Activated CD8-positive, alpha-beta memory T cell treated with anti-CD3 and anti-CD28 coated beads for 24 hours (primary cell): ENCODE data around the gene MXRA8.
"Not testable (repeated sequence)": the region's sequence is repeated elsewhere in the genome, so short reads cannot be mapped to it uniquely, and the experiment has no call there.

ENCODE experiments used
- DNase-seq: peaks from one replicate; pipeline ENCODE4 v3.0.0-alpha.2; 2020

Gene MXRA8, protein sequence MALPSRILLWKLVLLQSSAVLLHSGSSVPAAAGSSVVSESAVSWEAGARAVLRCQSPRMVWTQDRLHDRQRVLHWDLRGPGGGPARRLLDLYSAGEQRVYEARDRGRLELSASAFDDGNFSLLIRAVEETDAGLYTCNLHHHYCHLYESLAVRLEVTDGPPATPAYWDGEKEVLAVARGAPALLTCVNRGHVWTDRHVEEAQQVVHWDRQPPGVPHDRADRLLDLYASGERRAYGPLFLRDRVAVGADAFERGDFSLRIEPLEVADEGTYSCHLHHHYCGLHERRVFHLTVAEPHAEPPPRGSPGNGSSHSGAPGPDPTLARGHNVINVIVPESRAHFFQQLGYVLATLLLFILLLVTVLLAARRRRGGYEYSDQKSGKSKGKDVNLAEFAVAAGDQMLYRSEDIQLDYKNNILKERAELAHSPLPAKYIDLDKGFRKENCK

DNA sequence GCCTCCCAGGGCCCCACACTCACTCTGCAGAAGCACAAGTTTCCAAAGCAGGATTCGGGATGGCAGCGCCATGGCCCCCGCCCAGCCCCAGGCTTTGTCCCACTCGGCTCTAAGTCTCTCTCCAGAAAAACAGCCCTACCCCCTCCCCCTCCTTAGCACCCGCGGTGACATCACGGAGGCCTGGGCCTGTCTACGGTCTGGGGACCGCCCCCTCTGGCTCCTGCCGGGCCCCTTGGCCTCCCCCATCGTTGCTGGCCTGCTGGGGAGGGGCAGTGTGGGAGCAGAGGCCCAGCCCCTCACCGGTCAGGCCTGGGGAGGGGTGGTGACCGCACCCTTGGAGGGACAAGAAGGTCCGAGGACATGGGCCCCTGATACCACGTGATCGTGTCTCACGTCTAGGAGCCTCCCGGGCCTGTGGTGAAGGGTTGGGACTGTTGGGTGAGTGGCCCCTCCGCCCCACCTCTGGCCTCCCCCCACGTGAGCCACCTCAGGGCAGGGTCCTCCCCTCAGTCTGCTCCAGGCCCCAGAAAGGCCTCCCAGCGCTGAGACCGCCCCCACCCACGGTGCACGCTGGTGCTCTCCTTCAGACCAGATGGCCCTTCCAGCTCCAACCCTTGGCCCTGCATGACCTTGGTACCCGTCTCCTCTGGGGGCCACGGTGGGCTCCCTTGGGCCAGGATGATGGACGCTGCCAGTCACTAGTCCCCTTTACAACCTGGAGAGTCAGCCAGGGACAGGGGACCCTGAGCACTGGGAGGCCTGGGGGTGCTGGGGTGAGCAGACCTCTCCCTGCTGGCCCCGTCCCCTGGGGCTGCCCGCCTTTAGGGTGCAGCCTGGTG is at the start of gene MXRA8:
TSS of gene MXRA8 (minus strand) at position 123 of the 839 bp plus-strand sequence. CDS start at position 72, 51 bp downstream.
- DNase-seq: no peak

DNA sequence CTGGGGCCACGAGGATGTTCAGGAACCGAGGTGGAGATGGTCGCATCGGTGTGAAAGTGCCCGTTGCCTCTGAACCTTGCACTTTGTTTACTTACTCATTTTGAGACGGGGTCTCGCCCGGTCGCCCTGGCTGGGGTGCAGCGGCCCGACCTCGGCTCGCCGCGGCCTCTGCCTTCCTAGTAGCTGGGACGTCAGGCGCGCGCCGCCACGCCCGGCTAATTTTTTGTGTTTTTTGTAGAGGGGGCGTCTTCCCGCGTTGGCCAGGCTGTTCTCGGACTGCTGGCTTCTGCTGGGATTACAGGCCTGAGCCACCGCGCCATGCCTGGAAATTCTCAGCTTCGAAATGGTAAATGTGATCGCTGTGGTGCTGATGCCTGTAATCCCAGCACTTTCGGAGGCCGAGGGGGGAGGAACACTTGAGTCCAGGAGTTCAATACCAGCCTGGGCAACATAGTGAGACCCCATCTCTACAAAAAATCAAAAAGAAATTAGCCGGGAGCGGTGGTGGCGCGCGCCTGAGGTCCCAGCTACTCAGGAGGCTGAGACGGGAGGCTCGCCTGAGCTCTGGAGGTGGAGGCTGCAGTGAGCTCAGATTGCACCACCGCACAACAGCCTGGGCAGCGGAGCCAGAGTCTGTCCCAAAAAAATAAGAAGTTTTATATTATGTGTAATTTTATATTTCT is 49.4 kb upstream of the MXRA8 start:
- no peak for DNase-seq

DNA sequence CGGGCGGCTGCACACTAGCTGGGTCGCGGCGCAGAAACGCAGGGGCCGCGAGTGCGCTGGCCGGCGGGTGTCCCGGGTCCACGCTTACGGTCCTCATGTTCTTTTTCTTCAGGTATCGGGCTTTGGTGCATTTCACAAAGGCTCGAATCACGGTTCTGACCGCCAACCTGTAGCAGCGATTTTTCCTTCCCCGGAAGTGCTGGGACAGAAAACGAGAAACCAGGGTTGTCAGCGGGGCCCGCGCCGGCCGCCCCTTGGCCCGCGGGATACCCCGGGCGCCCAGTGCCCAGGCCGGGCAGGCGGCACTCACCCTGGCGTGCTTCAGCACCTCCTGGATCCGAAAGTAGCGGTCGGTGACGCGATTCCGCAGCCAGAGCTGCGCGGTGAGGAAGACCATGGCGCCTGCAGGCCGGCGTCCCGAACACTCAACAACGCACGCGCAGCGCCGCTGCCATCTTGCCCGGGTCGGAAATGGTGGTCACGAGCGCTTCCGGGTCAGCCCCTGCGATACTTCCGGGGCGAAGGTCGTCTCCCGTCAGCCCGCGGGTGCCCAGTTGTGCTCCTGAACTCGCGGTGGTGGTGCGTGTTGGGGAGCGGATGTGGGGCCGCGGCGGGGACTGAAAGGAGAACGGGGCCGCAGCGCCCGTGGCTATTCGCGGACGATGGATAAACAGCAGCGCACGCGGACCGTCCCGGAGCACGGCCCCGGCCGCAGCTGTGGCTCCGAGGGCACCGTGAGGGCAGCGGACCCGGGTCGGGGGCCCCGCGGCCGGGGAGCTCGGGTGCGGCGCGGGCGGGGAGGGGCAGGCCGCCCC is 48.7 kb upstream of the MXRA8 start, which contains the start of gene MRPL20:
TSS of gene MRPL20 (minus strand) at position 473 of the 815 bp plus-strand sequence. CDS start at position 397, 76 bp downstream.
- DNase-seq: peak; percentile 97

DNA sequence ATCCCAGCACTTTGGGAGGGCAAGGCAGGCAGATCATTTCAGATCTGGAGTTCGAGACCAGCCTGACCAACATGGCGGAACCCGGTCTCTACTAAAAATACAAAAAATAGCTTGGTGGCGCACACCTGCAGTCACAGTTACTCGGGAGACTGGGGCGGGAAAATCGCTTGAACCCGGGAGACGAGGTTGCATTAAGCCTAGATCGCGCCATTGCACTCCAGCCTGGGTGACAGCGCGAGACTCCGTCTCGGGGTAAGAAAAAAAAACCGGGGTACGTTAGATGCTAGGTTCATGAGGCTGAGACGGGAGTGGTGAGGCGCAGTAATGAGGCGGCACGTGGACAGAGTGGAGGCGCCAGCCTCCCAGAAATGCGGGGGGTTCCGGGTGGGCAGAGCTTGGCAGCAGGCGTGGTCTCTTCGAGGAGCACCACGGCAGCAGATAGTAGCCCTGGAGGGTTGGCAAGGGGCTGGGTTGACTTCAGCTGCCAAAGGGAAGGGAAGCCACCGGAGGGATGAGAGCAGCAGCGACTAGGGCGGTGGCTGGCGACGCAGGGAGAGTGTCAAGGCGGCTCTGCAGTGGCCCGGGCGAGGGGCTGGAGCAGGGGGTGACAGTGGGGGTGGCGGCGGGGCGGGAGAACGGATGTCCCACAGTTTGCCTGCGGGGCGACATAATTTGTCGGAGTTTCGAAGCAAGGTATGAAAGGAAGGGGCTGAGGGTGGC is 47.9 kb upstream of the MXRA8 start:
- DNase-seq: no peak

DNA sequence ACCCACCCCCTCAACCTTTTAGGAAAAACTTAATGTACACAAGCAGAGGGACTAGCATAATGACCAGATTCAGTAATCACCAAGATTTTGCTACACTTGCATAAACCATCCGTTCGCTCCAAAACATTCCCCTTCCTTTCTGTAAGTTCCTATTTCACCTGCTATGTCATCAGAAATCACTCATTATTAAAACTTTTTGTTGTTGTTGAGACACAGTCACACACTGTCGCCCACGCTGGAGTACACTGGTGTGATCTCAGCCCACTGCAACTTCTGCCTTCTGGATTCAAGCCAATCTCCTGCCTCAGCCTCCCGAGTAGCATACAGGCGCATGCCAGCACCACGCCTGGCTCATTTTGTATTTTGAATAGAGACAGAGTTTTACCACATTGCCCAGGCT is 45.3 kb upstream of the MXRA8 start:
- DNase-seq: no peak

DNA sequence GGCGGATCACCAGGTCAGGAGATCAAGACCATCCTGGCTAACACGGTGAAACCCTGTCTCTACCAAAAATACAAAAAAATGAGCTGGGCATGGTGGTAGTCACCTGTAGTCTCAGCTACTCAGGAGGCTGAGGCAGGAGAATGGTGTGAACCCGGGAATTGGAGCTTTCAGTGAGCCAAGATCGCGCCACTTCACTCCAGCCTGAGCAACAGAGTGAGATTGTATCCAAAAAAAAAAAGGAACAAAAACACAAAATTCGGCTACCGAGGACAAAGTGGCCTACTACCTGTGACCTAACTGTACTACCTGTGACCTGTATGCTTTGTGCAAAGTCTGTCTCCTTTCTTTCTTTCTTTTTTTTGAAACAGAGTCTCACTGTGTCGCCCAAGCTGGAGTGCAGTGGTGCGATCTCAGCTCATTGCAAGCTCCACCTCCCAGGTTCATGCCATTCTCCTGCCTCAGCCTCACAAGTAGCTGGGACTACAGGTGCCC is 44.6 kb upstream of the MXRA8 start:
- not testable (repeated sequence) for DNase-seq

DNA sequence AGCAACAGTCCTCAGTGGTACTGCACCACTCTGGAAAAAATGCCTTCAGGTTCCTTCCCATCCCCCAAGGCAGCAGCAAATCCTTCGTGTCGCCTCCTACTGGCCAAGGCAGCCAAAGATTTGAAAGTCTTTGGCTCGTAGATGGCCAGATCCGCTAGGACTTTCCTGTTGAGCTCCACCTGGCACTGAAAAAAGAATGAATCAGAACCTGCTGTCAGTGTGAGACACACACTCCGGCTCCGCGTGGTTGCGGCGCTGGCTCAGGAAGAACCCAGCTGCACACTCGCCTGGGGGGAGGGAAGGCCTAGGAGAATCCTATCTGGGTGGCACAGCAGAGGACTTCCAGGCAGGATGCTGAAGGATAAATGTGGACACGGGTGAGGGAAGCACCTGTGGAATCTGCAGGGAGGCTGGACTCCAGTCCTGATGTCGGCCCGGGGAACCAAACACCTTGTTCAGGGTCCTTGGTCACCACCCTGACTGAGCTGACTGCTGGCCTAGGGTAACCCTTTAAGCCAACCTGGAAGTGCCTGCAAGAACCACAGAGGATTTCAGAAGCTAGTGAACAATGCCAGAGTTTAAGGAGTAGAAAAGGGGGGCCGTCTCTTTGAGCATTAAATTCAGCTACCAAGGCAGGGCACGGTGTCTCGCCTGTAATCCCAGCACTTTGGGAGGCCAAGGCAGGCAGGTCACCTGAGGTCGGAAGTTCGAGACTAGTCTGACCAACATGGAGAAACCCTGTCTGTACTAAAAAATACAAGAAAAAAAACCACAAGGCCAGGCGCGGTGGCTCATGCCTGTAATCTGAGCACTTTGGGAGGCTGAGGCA is 43.9 kb upstream of the MXRA8 start:
- DNase-seq: peak; percentile 67

DNA sequence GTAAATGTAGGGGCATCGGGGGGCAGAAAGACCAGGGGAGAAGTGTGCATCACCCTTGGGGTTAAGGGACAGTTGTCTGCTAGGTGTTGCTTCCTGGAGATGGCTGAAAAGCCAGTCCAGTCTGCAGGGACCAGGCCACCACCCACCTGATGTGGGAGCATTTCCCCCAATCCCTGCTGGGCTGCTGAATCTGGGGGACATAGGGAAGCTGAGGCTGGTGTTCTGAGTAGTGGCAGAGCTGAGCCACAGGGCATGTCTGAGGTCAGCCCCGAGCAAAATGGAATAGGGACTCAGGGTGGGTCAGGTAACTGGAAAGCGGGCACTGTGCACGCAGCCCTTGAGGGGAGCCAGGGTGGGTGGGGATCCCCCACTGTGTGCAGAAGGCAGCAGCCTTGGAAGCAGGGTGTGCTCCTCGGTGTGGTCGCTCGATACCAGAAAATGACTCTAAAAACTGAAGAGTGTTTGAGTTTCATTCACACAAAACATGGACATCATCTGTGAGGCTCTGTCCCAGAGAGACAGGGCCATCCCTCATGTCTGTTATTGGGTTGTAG is 43.2 kb upstream of the MXRA8 start:
- no peak for DNase-seq

DNA sequence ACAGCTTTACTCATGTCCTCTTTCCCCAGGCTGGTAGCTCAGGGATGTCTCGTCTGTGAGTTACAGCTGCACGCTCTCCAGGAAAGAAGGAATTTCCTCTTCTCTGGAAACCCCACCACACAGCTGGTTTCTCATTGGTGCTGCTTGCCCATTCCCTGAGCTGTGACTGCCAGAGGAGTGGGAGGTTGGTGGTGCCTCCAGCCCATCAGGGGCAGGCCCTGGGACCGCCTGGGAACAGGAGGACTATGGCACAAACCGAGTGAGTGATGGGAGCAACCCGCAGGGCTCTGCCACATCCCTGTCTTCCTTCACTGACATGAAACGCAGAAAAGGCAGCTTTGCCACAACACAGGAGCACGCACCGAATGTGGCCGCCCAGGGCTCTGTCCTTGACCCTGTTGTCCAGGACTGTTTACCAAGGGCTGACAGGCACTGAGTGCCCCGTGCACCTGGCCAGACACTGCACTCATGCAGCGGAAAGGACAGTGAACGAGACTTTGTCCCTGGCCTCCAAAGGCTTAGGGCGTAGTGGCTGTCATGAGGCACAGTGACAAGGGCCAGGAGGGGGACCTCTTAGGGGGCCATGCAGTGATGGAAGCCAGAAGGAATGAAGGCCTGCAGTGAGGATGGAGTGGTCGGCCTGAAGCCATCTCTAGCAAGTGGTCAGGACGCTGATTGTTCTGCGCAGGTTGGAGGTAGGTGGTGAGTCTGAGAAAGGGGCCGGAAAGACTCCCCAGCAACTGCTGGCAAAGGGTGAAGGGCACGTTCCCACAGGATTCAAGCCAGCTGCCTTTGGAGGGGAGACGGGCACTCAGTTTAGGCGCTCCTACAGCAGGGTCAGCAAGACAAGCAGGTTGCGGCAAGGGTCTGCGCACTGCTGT is 42.5 kb upstream of the MXRA8 start:
- DNase-seq: no peak

DNA sequence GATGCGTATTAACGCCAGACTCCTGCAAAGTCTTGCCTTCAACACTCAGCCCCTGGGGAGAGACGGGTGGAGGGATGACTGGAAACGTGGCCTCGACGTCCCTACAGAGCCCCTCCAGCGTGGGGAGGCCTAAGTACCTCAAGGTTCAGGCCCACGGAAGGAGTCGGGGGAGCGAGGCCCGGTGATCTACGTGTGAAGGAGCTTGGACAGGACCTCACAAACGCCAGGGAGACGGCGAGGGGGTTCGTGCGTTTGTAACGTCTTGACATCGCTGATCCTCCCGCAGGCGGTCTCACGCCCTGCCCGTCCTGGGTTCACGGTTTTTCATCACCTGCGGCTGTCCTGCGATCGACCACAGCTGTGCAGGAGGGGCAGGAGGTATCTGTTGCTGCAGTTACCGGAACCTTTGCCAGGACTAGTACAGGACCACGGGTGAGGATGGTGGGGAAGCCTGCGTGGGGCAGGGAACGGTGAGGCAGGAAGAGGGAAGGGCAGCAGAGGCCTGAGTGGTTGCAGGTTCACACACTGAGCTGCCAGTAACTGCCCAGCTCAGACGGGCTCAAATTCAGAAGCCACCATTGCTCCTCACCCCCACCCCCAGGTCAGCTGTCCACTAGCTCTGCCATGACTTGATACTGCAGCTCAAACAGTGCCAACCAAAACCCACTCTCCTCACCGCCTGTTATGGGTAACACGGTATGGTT is 41.7 kb upstream of the MXRA8 start:
- DNase-seq: no peak

DNA sequence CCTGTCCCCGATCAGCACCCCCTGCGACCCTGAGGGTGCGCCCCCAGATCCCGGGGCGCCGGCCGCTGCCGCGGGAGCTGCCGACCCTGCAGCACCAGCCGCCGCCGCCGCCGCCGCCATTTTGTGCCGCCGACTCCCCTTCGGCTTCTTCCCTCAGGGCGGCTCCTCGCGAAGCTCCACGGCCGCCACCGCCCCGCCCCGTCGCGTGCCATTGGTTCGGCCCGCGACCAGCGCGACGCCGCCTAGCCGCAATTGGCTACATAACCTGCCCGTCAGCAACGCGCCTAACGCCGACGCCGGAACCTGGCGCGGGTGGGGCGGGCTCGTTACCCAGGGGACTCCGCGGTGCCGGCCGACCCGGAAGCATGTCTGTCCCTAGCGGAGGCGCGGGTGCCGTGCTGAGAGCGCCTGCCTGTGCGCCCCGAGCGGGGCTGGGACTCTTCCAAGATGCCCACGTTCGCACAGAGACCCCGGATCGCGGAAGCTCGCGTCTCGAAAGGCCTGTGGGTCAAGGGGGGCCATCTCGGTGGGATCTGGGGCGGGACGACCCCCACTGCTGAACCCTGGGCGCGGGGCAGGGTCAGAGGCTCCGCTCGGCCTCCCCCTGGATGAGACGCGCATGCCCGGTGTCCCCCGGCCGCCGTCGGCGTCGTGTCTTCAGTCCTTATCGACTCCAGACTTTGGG is 41.0 kb upstream of the MXRA8 start, which contains the start of gene CCNL2:
TSS of gene CCNL2 (minus strand) at position 149 of the 685 bp plus-strand sequence. CDS start at position 120, 29 bp downstream.
- DNase-seq: peak; percentile 99

DNA sequence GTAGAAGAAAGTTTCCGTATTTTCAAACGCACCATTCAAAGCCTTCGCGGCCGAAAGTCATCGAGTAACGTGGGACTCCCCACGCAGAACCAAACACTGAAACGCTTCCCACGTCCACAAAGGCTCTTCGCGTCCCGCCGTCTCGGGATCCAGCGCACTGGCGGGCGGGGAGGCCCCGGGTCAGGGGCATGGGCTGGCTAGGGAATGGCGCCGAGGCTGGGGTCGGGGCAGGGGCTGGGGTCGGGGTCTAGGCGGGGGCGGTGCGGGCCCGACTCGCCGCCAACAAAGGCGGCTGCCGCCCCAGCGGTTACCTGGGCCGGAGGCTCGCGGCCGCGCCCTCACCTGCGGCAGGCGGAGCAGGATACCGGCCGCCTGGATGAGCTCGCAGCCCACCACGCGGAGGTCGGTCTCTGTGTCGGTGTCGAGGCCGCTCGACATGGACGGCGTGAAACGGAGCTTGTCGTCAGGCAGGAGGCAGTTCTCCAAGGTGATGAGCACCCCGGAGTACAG is 40.4 kb upstream of the MXRA8 start:
- DNase-seq: no peak

DNA sequence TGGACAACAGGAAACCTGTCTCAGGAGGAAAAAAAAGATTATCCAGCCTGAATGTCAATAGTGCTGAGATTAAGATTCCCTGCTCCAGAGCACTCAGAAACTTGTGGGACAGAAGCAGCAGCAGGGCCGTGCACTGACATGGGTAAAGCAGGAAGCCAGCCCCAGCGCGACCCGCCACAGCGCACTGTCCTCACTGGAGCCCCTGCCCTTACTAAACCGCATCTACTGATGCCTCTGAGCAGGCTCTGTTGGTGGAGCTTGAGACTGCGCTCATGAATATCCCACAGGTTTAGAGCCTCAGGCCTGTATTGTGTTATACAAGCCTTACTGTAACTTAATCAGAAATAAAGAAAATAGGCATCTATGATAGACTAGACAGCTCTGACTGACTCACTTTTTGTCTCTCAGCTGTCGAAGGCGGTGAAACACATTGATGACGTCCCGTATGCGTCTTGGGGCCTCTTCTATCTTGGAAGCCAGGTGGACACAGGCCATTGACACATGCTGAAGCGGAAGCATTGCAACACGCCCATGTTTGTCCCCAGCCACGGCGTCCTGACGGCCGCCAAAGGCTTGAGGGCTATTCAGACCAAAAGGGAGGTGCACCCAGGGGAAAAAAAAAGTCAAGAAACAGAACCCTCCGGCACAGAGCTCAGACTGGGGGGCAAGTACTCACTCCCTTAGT is 39.6 kb upstream of the MXRA8 start:
- no peak for DNase-seq

DNA sequence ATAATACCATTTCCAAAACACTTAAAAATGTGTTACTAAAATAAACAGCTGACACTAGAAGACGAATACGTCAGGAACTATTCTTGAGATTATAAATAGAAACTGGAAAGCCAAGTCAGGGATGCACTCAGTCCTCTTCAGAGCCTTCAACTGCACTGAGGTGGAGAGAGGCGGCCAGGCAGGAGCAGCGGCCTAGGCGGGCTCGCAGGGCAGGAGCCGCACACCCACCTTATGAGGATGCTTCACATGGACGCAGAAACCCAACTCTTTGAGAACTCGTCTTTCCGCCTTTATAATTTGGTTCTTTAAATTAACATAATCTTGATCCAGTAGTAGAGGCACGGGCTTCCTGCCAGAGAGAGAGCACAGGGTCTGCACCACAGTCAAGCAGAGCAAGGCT is 36.8 kb upstream of the MXRA8 start:
- DNase-seq: no peak

DNA sequence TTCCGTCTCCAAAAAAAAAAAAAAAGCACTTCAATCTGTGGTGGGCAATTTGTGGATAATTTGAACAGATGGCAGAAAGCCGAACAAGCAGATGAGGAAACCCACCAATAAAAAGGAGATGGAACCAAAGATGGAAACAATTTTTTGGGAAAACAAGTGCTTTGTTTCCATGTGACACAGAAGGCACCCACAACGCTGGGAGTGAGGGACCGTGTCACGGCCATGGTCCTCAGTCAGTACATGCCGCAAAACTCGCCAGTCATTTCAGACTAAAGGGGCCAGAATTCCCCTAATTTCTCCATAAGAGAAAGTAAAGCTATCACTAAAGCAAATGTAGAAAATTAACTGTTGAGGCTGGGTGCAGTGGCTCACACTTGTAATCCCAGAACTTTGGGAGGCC is 35.8 kb upstream of the MXRA8 start:
- no peak for DNase-seq

DNA sequence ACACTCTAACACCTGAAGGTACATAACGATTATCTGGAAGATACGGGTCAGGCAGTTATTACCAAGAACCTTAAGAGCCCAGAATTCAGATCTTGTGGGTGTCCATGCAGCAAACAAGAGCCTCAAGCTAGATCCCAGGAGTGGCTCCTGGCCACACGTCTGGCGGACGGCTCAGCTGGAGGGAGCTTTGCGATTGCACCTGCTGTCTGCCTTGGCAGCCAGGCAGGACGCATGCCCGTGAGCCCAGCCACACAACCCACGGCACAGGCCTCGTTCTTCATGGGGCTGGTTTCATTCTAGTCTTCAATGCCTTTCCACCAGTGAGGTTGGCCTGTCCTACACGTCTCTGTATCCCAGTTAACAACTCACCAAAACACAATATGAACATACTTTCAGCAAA is 35.1 kb upstream of the MXRA8 start:
- DNase-seq: no peak

DNA sequence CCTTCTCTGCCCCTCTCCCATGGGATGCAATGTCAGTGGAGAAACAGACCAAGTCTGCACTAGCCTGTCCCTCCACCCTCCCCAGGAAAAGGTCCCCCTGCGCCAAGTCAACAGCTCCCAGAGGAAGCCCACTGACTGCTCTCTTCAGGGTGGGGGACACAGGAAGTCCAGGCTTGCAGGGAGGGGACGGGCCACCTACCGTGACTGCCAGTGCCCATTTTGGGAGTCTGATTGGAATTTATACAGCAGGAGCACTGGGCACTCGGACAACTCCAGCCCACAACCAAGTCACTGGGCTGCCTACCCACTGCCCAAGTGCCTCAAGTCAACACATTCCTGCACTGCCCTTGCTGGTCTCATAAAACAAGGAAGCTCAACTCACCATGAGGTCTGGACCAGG is 34.7 kb upstream of the MXRA8 start:
- no peak for DNase-seq
